GM18861 (cell line): ENCODE measurements around the gene NUP62.

Experiments used
- ATAC-seq: cut with Tn5 transposase; IDR thresholded peaks from one replicate; pipeline ENCODE4 v1.9.1; 2021; ENCODE audit not compliant: unreplicated experiment

Gene NUP62

GRCh38 chr19:49869484-49870308, 59.6 kb downstream of the NUP62 start:
- ATAC-seq = peak; percentile 69

- no peak for ATAC-seq
These were observed 60.3 kb downstream of the NUP62 start for GRCh38 chr19:49869009-49869483.

GRCh38 chr19:49866933-49867782, 62.1 kb downstream of the NUP62 start, which contains the start of gene PNKP:
Gene PNKP (minus strand): TSS chr19:49867576. CDS start chr19:49867204, 372 bp downstream.
- ATAC-seq = peak; percentile 28

- no peak for ATAC-seq
These were observed 64.4 kb downstream of the NUP62 start for GRCh38 chr19:49864890-49865289.

GRCh38 chr19:49863935-49864320, 65.4 kb downstream of the NUP62 start:
- no peak for ATAC-seq

- ATAC-seq = no peak
These were observed 65.9 kb downstream of the NUP62 start for GRCh38 chr19:49863254-49863934.

- no peak for ATAC-seq
These were observed 66.7 kb downstream of the NUP62 start for GRCh38 chr19:49862391-49863253.

- ATAC-seq = no peak
These were observed 67.5 kb downstream of the NUP62 start for GRCh38 chr19:49861541-49862378.

- no peak for ATAC-seq
These were observed 68.2 kb downstream of the NUP62 start for GRCh38 chr19:49861107-49861506.

- no peak for ATAC-seq
These were observed 68.8 kb downstream of the NUP62 start for GRCh38 chr19:49860336-49861102.

GRCh38 chr19:49859682-49860335, 69.5 kb downstream of the NUP62 start:
- no peak for ATAC-seq

- ATAC-seq = no peak
These were observed 71.0 kb downstream of the NUP62 start for GRCh38 chr19:49858088-49858985.

- no peak for ATAC-seq
These were observed 71.5 kb downstream of the NUP62 start for GRCh38 chr19:49857838-49858087.

- no peak for ATAC-seq
These were observed 72.1 kb downstream of the NUP62 start for GRCh38 chr19:49857061-49857837.
